Activated CD8-positive, alpha-beta memory T cell treated with anti-CD3 and anti-CD28 coated beads for 48 hours (primary cell): ENCODE results near the gene MARCHF2.
"Not testable (repeated sequence)": the region's sequence is repeated elsewhere in the genome, so short reads cannot be mapped to it uniquely, and the experiment has no call there.

Experiments used
- DNase-seq, 3 experiments: peaks; one replicate each; pipeline ENCODE4 v3.0.0-alpha.2; 2020; ENCODE audit warnings: low read depth in 2 of 3, low spot score in 2 of 3

MARCHF2 gene, protein sequence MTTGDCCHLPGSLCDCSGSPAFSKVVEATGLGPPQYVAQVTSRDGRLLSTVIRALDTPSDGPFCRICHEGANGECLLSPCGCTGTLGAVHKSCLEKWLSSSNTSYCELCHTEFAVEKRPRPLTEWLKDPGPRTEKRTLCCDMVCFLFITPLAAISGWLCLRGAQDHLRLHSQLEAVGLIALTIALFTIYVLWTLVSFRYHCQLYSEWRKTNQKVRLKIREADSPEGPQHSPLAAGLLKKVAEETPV

DNA sequence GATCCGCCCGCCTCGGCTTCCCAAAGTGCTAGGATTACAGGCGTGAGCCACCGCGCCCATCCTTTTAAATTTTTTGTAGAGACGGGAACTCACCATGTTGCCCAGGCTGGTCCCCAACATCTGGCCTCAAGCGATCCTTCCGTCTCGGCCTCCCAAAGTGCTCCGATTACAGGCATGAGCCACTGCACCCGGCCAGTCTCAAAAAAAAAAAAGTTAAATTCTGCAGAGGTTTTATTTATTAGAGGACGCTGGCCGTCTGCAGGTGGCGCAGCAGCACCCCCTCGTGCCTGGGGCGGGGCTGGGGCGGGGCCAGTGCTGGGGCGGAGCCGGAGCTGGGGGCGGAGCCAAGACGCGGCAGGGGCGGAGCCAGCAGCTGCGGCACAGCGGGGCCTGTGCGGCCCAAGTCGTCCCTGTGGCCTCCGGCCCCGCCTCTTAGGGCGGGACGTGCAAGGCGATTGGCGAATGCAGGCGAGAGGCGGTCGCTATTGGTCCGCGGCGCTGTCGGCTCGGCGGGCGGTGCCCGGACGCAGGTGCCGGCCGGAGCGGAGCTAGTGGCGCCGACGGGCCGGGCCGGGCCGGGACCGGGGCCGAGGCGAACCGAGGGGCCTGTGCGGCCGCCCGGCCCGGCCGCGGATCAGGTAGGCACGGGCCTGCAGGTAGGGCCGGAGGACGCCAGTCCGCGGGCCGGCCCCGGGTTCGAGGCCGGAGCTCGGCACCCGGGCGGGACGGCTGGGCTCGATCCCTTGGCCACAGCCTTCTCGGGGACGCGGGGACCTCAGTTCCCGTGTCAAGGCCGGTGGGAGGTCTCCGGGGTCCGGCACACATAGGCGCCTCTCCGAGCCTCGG lies at the start of gene MARCHF2:
MARCHF2 (plus strand) TSS at position 523 of the 846 bp plus-strand sequence. CDS start 8,536 bp downstream, outside the sequence.
- DNase-seq, result peak; percentile 86 to 97 (median 87)

DNA sequence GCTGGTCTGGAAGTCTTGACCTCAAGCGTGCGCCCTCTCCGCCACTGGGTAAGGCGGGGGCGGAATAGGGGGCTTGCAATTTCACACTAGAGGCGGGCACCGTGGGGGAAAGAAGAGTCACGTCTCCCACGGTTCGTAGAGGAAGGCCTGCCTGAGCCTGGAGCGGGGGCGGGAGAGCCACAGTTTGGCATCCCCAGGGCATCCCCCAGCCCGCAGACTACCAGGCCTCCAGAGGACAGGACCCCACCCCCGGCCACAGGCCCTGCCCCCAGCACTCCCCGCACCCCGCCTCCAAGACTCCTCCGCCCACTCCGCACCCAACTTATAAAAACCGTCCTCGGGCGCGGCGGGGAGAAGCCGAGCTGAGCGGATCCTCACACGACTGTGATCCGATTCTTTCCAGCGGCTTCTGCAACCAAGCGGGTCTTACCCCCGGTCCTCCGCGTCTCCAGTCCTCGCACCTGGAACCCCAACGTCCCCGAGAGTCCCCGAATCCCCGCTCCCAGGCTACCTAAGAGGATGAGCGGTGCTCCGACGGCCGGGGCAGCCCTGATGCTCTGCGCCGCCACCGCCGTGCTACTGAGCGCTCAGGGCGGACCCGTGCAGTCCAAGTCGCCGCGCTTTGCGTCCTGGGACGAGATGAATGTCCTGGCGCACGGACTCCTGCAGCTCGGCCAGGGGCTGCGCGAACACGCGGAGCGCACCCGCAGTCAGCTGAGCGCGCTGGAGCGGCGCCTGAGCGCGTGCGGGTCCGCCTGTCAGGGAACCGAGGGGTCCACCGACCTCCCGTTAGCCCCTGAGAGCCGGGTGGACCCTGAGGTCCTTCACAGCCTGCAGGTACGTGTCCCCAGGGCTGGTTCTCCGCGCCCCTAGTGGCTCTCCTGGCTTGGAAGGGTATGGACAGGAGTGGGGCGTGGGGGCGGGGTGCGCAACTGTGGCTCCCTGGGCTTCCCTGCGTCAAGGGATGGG lies 49.0 kb upstream of the MARCHF2 start, which contains the start of gene ANGPTL4:
ANGPTL4 (plus strand) TSS at position 353 of the 969 bp plus-strand sequence; CDS start at position 520, 167 bp downstream.
- peak; percentile 35 to 47 (median 40) for DNase-seq

DNA sequence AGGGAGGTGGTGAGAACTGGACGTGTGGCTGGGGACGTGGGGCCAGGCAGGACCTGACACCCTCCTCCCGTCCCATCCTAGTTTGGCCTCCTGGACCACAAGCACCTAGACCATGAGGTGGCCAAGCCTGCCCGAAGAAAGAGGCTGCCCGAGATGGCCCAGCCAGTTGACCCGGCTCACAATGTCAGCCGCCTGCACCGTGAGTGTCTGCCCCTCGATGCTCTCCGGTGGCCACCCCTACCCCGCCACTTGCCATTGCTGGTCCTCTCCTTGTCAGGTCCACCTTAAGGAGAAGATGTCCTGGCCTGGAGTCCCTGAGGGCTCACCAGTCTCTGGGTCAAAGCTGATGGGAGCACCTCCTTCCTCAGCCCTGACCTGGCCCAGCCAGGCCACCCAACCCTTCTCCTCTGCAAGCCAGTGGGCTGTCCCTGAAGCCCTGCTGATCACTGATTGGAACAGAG lies 47.0 kb upstream of the MARCHF2 start:
- no peak for DNase-seq

DNA sequence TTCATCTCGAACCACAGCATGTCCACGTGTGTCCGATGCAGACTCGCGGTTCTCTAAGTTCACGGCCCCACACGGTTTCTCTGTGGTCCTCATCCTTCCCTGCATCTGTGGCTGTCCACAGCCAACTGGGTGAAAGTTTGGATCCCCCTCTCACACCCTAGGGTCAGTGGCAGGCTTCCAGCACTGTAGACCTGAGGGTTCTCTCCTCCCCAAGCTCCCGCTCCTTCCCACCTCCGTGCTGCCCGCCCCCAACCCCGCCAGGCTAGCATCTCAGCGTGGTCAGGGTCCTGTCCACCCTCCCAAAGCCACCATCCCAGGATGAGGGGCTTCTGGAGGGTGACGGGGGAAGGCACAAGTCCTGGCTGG lies 46.2 kb upstream of the MARCHF2 start:
- DNase-seq, result no peak

DNA sequence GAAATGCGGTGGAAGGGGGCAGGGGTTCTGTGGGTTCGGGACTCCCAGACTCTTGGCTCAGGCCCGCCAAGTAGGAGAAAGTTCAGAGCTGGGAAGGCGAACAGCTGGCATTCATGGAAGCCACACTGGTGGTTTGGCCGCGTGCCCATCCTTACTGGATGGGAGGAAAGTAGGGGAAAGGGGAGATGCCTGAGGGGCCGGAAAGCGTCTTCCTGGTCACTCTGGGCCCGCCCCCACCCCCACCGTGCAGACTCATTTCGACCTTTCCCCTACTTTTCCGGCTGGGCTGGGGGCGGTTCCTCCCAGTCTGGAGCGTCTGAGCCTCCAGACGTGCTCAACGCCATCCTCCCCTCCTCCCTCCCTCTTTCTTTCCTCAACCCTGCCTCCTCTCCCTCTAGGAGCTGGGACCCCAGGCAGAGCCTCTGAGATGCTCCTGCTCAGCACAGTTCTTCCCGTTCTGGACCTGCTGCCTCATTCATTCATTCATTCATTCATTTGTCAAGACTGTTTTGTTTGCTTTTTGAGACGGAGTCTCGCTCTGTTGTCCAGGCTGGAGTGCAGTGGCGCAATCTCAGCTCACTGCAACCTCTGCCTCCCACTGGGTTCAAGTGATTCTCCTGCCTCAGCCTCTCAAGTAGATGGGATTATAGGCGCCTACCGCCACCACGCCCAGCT lies 45.6 kb upstream of the MARCHF2 start:
- no peak for DNase-seq

DNA sequence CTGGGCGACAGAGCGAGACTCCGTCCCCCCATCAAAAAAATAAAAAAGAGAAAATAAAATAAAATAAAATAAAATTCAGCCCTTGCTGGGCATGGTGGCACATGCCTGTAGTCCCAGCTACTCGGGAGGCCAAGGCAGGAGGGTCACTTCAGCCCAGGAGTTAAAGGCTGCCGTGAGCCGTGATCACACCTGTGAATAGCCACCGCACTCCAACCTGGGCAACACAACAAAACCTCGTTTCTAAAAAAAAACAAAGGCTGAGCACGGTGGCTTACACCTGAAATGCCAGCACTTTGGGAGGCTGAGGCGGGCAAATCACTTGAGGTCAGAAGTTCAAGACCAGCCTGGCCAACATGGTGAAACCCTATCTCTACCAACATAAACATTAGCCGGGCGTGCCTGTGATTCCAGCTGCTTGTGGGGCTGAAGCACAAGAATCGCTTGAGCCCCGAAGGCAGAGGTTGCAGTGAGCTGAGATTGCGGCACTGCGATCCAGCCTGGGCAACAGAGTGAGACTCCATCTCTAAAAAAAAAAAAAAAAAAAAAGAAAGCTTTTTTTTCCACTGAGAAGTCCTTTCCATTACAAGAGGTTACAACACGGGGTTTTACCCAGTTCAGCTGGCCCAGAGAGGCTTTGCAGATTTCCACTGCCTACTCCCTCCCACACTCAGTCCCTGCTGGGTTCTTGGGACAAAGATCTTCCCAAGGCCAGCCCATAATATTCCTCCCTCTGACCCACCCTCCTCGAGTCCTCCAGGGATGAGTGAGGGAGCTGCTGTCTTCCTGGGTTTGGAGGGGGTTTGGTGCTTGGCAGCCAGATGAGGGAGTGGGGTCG lies 42.7 kb upstream of the MARCHF2 start:
- no peak for DNase-seq

DNA sequence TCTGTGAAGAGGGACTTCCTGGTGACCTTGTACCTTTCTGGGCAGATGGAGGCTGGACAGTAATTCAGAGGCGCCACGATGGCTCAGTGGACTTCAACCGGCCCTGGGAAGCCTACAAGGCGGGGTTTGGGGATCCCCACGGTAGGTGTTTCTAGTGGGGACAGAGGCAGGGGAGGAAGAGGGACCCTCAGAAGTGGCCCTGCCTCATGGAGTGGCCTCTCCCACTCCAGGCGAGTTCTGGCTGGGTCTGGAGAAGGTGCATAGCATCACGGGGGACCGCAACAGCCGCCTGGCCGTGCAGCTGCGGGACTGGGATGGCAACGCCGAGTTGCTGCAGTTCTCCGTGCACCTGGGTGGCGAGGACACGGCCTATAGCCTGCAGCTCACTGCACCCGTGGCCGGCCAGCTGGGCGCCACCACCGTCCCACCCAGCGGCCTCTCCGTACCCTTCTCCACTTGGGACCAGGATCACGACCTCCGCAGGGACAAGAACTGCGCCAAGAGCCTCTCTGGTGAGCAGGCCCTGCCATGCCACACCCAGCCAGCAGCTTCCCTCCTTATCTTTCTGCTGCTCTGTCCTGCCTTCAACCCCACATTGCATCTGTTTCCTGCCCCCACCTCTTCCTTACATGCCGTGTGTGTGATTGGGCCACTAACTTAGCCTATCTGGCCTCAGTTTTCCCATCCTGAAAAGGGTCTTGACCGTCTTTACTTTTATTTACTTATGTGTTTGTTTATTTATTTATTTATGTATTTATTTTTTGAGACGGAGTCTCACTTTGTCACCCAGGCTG lies 41.9 kb upstream of the MARCHF2 start:
- no peak for DNase-seq

DNA sequence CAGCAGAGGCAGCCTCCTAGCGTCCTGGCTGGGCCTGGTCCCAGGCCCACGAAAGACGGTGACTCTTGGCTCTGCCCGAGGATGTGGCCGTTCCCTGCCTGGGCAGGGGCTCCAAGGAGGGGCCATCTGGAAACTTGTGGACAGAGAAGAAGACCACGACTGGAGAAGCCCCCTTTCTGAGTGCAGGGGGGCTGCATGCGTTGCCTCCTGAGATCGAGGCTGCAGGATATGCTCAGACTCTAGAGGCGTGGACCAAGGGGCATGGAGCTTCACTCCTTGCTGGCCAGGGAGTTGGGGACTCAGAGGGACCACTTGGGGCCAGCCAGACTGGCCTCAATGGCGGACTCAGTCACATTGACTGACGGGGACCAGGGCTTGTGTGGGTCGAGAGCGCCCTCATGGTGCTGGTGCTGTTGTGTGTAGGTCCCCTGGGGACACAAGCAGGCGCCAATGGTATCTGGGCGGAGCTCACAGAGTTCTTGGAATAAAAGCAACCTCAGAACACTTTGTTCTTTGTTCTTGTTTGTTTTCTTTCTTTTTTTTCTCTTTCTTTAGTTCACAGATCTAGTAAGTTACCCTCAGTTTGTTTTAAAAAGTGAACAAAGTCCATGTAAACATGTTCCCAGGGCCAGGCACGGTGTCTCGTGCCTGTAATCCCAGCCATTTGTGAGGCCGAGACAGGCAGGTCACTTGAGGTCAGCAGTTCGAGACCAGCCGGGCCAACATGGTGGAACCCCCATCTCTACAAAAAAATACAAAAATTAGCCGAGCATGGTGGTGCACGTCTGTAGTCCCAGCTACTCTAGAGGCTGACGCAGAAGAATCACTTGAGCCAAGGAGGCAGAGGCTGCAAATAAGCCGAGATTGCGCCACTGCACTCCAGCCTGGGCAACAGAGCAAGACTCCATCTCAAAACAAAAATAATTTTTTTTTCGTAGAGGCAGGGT lies 39.0 kb upstream of the MARCHF2 start:
- no peak for DNase-seq

DNA sequence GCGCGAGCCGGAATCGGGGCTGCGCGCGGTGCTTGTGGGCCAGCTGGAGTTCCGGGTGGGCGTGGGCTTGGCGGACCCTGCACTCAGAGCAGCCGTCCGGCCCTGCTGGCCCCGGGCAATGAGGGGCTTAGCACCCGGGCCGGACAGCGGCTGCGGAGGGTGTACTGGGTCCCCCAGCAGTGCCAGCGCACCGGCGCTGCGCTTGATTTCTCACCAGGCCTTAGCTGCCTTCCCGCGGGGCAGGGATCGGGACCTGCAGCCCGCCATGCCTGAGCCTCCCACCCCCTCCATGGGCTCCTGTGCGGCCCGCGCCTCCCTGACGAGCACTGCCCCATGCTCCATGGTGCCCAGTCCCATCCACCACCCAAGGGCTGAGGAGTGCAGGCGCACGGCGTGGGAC lies 37.3 kb upstream of the MARCHF2 start:
- DNase-seq, result not testable (repeated sequence)

DNA sequence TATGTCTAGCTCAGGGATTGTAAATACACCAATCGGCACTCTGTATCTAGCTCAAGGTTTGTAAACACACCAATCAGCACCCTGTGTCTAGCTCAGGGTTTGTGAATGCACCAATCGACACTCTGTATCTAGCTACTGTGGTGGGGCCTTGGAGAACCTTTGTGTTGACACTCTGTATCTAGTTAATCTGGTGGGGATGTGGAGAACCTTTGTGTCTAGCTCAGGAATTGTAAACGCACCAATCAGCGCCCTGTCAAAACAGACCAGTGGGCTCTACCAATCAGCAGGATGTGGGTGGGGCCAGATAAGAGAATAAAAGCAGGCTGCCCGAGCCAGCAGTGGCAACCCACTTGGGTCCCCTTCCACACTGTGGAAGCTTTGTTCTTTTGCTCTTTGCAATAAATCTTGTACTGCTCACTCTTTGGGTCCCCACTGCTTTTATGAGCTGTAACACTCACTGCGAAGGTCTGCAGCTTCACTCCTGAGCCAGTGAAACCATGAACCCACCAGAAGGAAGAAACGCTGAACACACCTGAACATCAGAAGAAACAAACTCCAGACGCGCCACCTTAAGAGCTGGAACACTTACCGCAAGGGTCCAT lies 36.6 kb upstream of the MARCHF2 start:
- not testable (repeated sequence) for DNase-seq

DNA sequence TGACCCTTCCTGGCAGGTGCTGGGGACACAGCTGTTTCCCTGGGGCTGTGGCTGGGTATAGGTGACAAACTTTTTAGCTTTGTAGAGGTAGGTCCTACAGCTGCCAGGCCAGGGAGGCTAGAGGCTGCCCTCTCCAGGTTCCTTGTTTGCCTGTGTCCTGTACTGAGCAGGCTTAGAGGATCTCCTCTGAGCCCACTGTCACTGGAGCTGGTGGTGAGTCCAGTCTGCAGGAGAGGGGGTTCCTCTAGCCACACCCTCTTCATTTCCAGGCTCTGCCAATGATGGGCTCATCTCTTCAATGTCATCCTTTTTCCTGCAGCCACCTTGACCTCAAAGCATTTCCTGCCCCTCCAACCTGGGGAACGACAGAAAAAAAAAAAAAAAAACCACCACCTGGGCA lies 35.5 kb upstream of the MARCHF2 start:
- no peak for DNase-seq

DNA sequence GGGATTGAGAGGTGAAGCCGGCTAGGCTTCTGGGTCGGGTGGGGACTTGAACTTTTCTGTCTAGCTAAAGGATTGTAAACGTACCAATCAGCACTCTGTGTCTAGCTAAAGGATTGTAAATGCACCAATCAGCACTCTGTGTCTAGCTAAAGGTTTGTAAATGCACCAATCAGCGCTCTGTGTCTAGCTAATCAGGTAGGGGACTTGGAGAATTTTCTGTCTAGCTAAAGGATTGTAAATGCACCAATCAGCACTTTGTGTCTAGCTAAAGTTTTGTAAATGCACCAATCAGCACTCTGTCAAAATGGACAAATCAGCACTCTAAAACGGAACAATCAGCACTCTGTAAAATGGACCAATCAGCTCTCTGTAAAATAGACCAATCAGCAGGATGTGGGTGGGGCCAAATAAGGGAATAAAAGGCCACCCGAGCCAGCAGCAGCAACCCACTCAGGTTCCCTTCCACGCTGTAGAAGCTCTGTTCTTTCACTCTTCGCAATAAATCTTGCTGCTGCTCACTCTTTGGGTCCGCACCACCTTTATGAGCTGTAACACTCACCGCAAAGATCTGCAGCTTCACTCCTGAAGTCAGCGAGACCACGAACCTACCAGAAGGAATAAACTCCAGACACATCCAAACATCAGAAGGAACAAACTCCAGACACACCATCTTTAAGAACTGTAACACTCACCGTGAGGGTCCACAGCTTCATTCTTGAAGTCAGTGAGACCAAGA lies 33.8 kb upstream of the MARCHF2 start:
- DNase-seq, result not testable (repeated sequence)

DNA sequence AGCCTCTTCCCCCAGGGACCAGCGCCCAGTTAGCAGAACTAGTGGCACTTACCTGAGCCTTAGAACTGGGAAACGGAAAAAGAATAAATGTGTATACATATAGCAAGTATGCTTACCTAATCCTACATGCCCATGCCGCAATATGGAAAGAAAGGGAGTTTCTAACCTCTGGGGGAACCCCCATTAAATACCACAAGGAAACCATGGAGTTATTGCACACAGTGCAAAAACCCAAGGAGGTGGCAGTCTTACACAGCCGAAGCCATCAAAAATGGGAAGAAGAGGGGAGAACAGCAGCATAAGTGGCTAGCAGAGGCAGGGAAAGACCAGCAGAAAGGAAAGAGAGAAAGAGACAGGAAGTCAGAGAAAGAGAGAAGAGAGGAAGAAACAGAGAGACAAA lies 28.5 kb upstream of the MARCHF2 start:
- not testable (repeated sequence) for DNase-seq

DNA sequence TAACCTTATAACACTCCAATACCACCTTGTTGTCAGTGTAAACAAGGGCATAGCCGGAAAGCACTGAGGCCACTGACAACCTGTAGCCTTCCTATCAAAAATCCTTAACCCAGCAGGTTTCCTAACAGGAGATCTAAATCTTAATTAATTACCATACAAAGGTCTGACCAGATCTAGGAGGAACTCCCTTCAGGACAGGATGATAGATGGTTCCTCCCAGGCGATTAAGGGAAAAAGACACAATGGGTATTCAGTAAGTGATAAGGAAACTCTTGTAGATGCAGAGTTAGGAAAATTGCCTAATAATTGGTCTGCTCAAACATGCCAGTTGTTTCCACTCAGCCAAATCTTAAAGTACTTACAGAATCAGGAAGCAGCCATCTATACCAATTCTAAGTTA lies 28.0 kb upstream of the MARCHF2 start:
- not testable (repeated sequence) for DNase-seq

DNA sequence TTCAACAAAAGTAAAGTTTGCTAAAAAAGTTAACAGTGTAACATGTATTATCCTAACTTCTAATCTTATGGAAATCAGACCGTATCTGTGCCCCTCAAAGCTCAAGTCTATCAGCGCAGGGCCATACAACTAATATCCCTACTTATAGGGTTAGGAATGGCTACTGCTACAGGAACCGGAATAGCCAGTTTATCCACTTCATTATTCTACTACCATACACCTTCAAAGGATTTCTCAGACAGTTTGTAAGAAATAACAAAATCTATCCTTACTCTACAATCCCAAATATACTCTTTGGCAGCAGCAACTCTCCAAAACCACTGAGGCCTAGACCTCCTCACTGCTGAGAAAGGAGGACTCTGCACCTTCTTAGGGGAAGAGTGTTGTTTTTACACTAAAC lies 27.5 kb upstream of the MARCHF2 start:
- not testable (repeated sequence) for DNase-seq

DNA sequence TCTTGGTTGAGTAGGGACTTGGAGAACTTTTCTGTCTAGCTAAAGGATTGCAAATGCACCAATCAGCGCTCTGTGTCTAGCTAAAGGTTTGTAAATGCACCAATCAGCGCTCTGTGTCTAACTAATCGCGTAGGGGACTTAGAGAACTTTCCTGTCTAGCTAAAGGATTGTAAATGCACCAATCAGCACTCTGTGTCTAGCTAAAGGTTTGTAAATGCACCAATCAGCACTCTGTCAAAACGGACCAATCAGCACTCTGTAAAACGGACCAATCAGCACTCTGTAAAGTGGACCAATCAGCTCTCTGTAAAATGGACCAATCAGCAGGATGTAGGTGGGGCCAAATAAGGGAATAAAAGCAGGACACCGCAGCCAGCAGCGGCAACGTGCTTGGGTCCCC lies 26.7 kb upstream of the MARCHF2 start:
- not testable (repeated sequence) for DNase-seq

DNA sequence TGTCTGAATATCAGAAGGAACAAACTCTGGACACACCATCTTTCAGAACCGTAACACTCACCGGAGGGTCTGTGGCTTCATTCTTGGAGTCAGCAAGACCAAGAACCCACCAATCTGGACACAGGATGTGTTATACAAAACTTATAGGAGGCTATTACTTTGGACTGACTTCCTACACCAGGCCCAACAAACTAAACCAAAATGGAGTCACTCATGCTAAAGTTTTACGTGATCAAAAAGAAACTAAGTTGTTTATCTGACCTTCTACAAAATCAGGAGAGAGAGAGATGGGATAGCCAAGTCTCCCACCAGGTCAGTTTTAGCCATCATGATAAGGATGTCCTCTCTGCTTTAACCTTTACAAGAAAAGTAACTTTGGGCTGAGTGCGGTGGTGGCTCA lies 26.1 kb upstream of the MARCHF2 start:
- DNase-seq, result no peak
